Tibial artery (tissue), 4 donors: Measurements from ENCODE around the gene KLRB1.
"Not testable (repeated sequence)": the region's sequence is repeated elsewhere in the genome, so short reads cannot be mapped to it uniquely, and the experiment has no call there.

Source experiments
- DNase-seq, 2 donors: peaks; one replicate each; pipeline ENCODE4 v3.0.0-alpha.2; 2019
- H3K27ac ChIP-seq, 2 donors: fragments of 200-600 bp; sonication (generic) in 1 of 2; 1 replicate in 1 of 2; 2 replicates in 1 of 2; pipeline ENCODE4 v1.5.1; 2018 to 2019; ENCODE audit warnings: mild to moderate bottlenecking in 1 of 2
- H3K27me3 ChIP-seq, 2 donors: fragments of 200-600 bp; sonication (generic) in 1 of 2; one replicate each; pipeline versions ENCODE4 v1.5.1 to v1.6.0; 2016 to 2019
- H3K36me3 ChIP-seq, 3 donors: fragments of 200-600 bp; sonication (generic) in 2 of 3; one replicate each; pipeline ENCODE4 v1.5.1; 2016 to 2019; ENCODE audit warnings: mild to moderate bottlenecking in 2 of 3
- H3K4me1 ChIP-seq, 4 donors: fragments of 200-600 bp; sonication (generic) in 2 of 4; 1 replicate in 3 of 4; 2 replicates in 1 of 4; pipeline ENCODE4 v1.5.1; 2016 to 2019
- H3K4me3 ChIP-seq, 2 donors: fragments of 200-600 bp; sonication (generic) in 1 of 2; 1 replicate in 1 of 2; 2 replicates in 1 of 2; pipeline ENCODE4 v1.5.1; 2018 to 2019; ENCODE audit warnings: mild to moderate bottlenecking in 2 of 2
- H3K9me3 ChIP-seq, 3 donors: fragments of 200-600 bp; sonication (generic) in 1 of 3; one replicate each; pipeline ENCODE4 v1.5.1; 2016 to 2019
- intact Hi-C: fragments of 100-400 bp; cut with DNase I; formaldehyde crosslinking; loops from one replicate; pipeline ENCODE4 v1.15.0; 2023; ENCODE audit warnings: low total_unique reads
- TF ChIP-seq, protein P1 (sequence below), 2 experiments: fragments of 200-600 bp in 1 of 2; fragments of 450-650 bp in 1 of 2; IDR thresholded peaks; one replicate each; pipeline ENCODE4 v1.5.1; 2017 to 2019; ENCODE audit warnings: antibody characterized with exemption in 2 of 2, mild to moderate bottlenecking in 1 of 2, moderate library complexity in 1 of 2

Gene KLRB1

DNA sequence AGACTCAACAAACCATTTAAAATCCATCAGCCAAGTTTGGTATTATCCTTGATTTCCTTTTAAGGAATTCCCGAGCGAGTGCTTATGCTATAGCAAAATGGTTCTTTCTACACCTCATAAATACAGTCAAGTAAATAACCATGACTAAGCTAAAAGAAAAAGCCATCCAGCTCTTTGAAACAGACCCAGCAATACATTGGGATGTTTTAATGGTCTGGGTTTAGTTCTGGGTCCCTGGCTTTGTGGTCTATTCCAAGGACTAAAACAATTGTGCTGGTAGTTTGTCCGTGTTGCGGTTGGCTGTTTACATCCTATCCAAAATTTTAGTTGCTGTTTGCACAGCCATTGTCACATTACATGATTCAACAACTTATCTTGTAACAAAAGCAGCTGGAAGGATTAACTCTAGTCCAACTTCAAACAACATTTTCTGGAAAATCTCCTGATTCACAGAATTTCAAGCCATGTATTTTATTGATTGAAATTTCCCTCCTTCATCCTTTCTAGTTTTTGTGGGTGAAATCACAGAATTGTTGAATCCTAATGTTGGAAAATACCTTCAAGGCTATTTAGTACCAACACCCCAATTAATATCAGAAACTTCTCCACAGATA, 19.6 kb downstream of the KLRB1 start:
- Histone ChIP-seq H3K27me3 (no peaks in the 10 kb centered on the region), H3K9me3 (no peaks in the 10 kb centered on the region), H3K27ac (no peak overlapping the region), H3K36me3 (no peaks in the 10 kb centered on the region), H3K4me3 (no peak overlapping the region), H3K4me1 (no peaks in the 10 kb centered on the region)
- intact Hi-C loops = no loop called here
- DNase-seq = no peak
- TF ChIP-seq, protein P1, sequence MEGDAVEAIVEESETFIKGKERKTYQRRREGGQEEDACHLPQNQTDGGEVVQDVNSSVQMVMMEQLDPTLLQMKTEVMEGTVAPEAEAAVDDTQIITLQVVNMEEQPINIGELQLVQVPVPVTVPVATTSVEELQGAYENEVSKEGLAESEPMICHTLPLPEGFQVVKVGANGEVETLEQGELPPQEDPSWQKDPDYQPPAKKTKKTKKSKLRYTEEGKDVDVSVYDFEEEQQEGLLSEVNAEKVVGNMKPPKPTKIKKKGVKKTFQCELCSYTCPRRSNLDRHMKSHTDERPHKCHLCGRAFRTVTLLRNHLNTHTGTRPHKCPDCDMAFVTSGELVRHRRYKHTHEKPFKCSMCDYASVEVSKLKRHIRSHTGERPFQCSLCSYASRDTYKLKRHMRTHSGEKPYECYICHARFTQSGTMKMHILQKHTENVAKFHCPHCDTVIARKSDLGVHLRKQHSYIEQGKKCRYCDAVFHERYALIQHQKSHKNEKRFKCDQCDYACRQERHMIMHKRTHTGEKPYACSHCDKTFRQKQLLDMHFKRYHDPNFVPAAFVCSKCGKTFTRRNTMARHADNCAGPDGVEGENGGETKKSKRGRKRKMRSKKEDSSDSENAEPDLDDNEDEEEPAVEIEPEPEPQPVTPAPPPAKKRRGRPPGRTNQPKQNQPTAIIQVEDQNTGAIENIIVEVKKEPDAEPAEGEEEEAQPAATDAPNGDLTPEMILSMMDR (IDR thresholded peaks at IDR 0.05) = no peak

GRCh38 chr12:9577729-9578128, 30.0 kb downstream of the KLRB1 start:
- DNase-seq, H3K4me1 ChIP-seq, H3K27ac ChIP-seq, H3K36me3 ChIP-seq, intact Hi-C loops, H3K9me3 ChIP-seq, H3K4me3 ChIP-seq, H3K27me3 ChIP-seq: not testable (repeated sequence)

DNA sequence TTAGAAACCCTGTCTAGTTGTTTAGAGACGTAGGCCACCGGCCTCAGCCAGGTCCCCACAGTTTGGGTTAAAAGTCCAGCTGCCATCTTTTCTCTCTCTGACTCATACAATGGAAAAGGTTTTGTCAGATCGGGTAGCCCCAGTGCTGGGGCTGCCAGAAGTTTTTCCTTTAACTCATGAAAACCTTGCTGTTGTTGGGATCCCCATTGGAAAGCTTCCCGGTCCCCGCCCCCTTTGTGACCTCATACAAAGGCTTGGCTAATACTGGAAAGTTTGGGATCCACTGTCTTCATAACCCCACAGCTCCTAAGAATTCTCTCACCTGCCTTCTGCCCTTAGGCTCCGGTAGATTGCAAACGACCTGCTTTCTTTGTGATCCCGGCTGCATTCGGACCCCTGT, 40.6 kb downstream of the KLRB1 start:
- H3K9me3 ChIP-seq, H3K4me3 ChIP-seq, H3K27me3 ChIP-seq, H3K36me3 ChIP-seq, DNase-seq, H3K4me1 ChIP-seq, intact Hi-C loops, H3K27ac ChIP-seq: not testable (repeated sequence)

DNA sequence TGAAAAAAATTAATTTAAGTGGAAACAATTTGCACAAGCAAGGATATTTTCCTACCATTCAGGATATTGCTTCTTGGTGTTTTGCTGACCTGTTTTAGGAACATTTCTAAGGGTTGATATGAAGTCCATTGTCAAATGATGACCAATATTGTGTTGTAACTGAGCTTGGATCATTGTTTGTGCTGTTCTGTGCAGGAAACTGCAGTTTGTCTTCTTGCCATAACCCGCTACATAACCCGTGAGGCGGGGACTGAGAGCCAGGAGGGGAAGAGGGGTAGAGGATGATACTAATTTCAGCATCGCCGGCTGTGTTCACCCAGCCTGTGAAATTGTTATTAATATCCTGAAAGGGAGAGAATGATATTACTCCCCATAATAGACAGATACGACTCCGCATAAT, 41.6 kb downstream of the KLRB1 start:
- intact Hi-C loops, H3K36me3 ChIP-seq, H3K27ac ChIP-seq, H3K27me3 ChIP-seq, H3K9me3 ChIP-seq, H3K4me1 ChIP-seq, DNase-seq, H3K4me3 ChIP-seq: not testable (repeated sequence)

GRCh38 chr12:9564418-9564817, 43.3 kb downstream of the KLRB1 start:
- H3K9me3 ChIP-seq, H3K4me1 ChIP-seq, H3K4me3 ChIP-seq, H3K27me3 ChIP-seq, H3K27ac ChIP-seq, DNase-seq, intact Hi-C loops, H3K36me3 ChIP-seq: not testable (repeated sequence)

DNA sequence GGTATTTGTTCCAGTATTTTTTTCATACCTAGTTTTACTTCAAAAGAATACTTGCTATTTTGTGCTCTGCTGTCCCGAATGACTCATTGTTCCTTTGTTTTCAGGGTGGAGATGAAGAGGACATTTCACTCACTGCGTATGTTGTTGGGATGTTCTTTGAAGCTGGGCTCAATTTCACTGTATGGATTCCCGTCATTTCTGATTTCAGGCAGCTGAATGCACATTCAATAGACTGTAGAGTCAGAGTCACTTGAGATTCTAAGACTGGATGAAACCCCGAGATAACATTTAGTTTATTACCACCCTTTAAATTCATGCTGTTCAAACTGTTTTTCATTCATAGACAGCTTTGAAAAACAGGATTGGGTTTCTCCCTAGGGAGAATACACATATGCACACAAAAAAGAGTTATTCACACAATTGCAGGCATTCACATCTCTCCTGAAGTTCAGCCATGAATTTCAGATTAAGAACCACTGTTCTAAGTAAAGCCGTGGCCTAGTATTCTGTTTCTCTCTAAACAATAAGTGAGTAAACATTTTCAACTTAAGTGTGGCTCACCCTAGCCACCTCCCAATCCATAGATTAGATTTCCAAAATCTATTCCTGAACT, 44.8 kb downstream of the KLRB1 start:
- H3K27me3 ChIP-seq, H3K9me3 ChIP-seq, H3K4me3 ChIP-seq, DNase-seq, H3K36me3 ChIP-seq, H3K4me1 ChIP-seq, H3K27ac ChIP-seq, intact Hi-C loops: not testable (repeated sequence)

GRCh38 chr12:9545489-9545888, 62.2 kb downstream of the KLRB1 start:
- intact Hi-C loops, H3K4me3 ChIP-seq, H3K4me1 ChIP-seq, H3K27me3 ChIP-seq, H3K9me3 ChIP-seq, DNase-seq, H3K27ac ChIP-seq, H3K36me3 ChIP-seq: not testable (repeated sequence)
